HG02852 (cell line): ENCODE measurements around the gene MAX.
A peak's percentile ranks its signal among the peaks of the same experiment; 100 is the strongest.

Source experiments
- ATAC-seq: cut with Tn5 transposase; IDR thresholded peaks from one replicate; pipeline ENCODE4 v1.9.1; 2021; ENCODE audit warnings: mild to moderate bottlenecking, moderate library complexity; ENCODE audit not compliant: unreplicated experiment

The MAX gene

GRCh38 chr14:65074449-65075150 lies 27.7 kb downstream of the MAX start:
- ATAC-seq, result no peak

GRCh38 chr14:65073605-65074201 lies 28.6 kb downstream of the MAX start:
- ATAC-seq, result no peak

- no peak for ATAC-seq
These were observed 29.4 kb downstream of the MAX start for GRCh38 chr14:65072937-65073336.

GRCh38 chr14:65072256-65072655 lies 30.1 kb downstream of the MAX start:
- ATAC-seq, result no peak

- no peak for ATAC-seq
These were observed 30.8 kb downstream of the MAX start for GRCh38 chr14:65071544-65071943.

GRCh38 chr14:65070471-65070976 lies 31.8 kb downstream of the MAX start:
- ATAC-seq, result no peak

- ATAC-seq, result no peak
These were observed 32.4 kb downstream of the MAX start for GRCh38 chr14:65069874-65070413.

GRCh38 chr14:65065719-65066118 lies 36.6 kb downstream of the MAX start:
- ATAC-seq, result no peak

- no peak for ATAC-seq
These were observed 39.9 kb downstream of the MAX start for GRCh38 chr14:65062096-65063075.

- ATAC-seq, result no peak
These were observed 44.6 kb downstream of the MAX start for GRCh38 chr14:65057695-65058094.

GRCh38 chr14:65054471-65055085 lies 47.7 kb downstream of the MAX start:
- no peak for ATAC-seq

- ATAC-seq, result no peak
These were observed 48.9 kb downstream of the MAX start for GRCh38 chr14:65053466-65053865.

- ATAC-seq, result no peak
These were observed 49.5 kb downstream of the MAX start for GRCh38 chr14:65052832-65053231.

GRCh38 chr14:65045709-65046108 lies 56.6 kb downstream of the MAX start:
- ATAC-seq, result no peak

GRCh38 chr14:65045006-65045405 lies 57.3 kb downstream of the MAX start:
- no peak for ATAC-seq

GRCh38 chr14:65044596-65044959 lies 57.7 kb downstream of the MAX start:
- ATAC-seq, result no peak

GRCh38 chr14:65043893-65044595 lies 58.3 kb downstream of the MAX start:
- no peak for ATAC-seq

- peak; percentile 81 for ATAC-seq
These were observed 59.5 kb downstream of the MAX start for GRCh38 chr14:65042731-65043372.

- ATAC-seq, result peak; percentile 20
These were observed 60.0 kb downstream of the MAX start for GRCh38 chr14:65042296-65042695.
